Mucosa of rectum (tissue), 2 donors: ENCODE data around the gene MYH8.

Experiments used
- H3K27ac ChIP-seq, 2 donors: one replicate each; pipeline ENCODE4 v1.7.0; 2013; ENCODE audit warnings: inconsistent platforms in 2 of 2, low read depth in 2 of 2, low read length in 2 of 2
- H3K27me3 ChIP-seq, 2 donors: one replicate each; pipeline ENCODE4 v1.7.0; 2013; ENCODE audit warnings: low read length in 2 of 2; ENCODE audit not compliant: control insufficient read depth in 2 of 2, insufficient read depth in 2 of 2
- H3K36me3 ChIP-seq, 2 donors: one replicate each; pipeline ENCODE4 v1.7.0; 2013; ENCODE audit warnings: low read length in 2 of 2; ENCODE audit not compliant: control insufficient read depth in 2 of 2, insufficient read depth in 2 of 2
- H3K4me1 ChIP-seq, 2 donors: one replicate each; pipeline ENCODE4 v1.7.0; 2013; ENCODE audit warnings: low read length in 2 of 2, mild to moderate bottlenecking in 1 of 2; ENCODE audit not compliant: control insufficient read depth in 2 of 2, insufficient read depth in 2 of 2
- H3K4me3 ChIP-seq, 2 donors: one replicate each; pipeline ENCODE4 v1.7.0; 2013; ENCODE audit warnings: low read length in 2 of 2
- H3K9ac ChIP-seq, 2 donors: one replicate each; pipeline ENCODE4 v1.7.0; 2013; ENCODE audit warnings: low read length in 2 of 2, low read depth in 1 of 2, mild to moderate bottlenecking in 1 of 2
- H3K9me3 ChIP-seq, 2 donors: one replicate each; pipeline ENCODE4 v1.7.0; 2013; ENCODE audit warnings: low read length in 2 of 2; ENCODE audit not compliant: control insufficient read depth in 2 of 2
- donor health status: healthy.
- donor health status: Normal muscosa, but diverticular disease.

The MYH8 gene

DNA sequence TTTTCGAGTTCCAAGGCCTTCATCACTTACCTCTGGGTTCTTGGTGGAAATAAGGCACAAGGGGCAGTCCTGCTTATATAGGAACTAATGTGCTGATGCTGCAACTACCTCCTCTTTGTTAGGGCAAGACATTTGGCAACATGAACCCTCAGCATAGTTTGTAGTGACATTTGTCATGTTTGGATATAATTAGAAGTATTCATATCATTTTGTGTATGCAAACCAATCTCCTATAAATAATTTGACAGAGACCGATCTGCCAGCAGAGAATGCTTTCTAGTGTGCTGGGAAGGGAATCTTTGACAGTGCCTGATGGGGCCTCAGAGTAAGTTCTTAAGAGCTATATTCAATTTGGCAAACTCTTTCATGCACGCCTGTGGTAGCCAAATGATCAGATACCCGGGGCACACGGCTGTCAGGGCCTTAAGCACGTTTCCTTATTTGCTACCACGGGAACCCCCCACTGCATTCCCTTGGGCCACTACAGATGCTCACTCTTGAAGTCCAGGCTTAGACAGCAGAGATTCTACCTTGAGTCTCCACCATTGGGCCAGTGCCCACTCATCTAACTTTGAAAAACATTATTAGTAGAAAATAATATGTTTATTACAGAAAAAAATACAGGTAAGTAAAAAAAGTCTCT, at the start of gene MYH8:
MYH8 (minus strand) TSS at position 51 of the 643 bp plus-strand sequence. CDS start 1,723 bp downstream, outside the sequence.
- peaks cover 0 to 2% of the 10 kb centered on the region in 2 donors for H3K27me3 ChIP-seq
- no peak within 1 kb of the TSS for H3K4me3 ChIP-seq
- no peaks in the 10 kb centered on the region for H3K9me3 ChIP-seq
- H3K4me1 ChIP-seq, result no peaks in the 10 kb centered on the region
- H3K36me3 ChIP-seq, result no peaks in the 10 kb centered on the region
- no peak within 1 kb of the TSS for H3K27ac ChIP-seq
- H3K9ac ChIP-seq, result no peak within 1 kb of the TSS

DNA sequence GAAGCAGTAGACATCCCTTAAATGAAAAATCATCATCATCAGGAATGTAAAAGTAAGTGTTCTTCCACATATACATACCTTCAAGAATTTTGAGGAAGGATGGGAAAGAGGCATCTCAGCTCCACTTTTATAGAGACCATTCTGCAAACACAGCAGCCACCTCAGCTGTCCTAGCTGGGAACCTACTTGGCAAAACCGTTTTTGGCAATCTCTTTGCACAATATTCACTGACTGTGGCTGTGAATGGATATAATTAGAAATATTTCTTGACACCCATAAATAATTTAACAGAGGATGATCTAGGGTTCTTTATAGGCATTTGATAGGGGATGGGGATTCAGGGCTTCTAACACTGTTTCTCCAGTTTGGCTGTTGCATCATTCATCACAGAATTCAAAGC, 47.7 kb upstream of the MYH8 start, which contains the start of gene MYH4:
MYH4 (minus strand) TSS at position 101 of the 400 bp plus-strand sequence. CDS start 2,814 bp downstream, outside the sequence.
- Histone ChIP-seq H3K9me3 (no peaks in the 10 kb centered on the region), H3K27me3 (no peaks in the 10 kb centered on the region), H3K4me3 (no peak within 1 kb of the TSS), H3K4me1 (no peaks in the 10 kb centered on the region), H3K36me3 (no peaks in the 10 kb centered on the region), H3K27ac (no peak within 1 kb of the TSS), H3K9ac (no peak within 1 kb of the TSS)

DNA sequence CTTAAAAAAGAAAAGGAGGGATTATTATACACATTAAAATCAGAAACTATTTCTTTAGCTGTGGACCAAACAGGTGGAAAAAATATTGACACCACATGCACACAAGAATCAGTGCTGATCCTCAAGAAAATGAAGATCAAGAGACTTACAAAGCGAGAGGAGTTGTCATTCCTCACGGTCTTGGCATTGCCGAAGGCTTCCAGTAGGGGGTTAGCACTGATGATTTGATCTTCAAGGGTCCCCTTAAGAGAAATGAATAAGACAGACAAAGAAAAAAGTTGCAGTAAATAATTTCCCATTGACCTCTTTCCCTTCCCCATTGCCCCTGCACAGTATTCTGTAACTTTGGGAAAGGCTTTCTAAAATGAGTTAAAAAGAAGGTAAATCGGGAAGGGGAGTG, 41.7 kb upstream of the MYH8 start:
- Histone ChIP-seq H3K27ac (no peak overlapping the region), H3K36me3 (no peaks in the 10 kb centered on the region), H3K4me3 (no peak overlapping the region), H3K9me3 (no peaks in the 10 kb centered on the region), H3K4me1 (no peaks in the 10 kb centered on the region), H3K9ac (no peak overlapping the region), H3K27me3 (no peaks in the 10 kb centered on the region)

DNA sequence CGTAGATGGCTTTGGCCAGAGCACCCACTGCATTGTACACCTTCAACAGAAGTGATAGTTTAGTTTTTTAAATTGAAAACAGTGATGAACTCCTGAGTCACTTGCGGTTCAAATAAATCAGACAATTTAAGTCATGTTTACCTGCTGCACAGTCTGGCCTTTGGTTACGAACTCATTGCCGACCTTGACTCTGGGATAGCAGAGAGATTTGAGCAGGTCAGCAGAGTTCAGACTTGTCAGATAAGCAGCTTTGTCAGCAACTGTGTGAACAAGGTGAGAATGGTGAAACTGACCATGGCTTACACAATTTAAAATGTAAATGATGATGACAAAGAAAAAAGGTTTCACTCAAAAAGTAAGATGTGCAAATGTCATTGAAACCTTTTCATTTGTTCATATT, 38.3 kb upstream of the MYH8 start:
- Histone ChIP-seq H3K9ac (no peak overlapping the region), H3K36me3 (no peaks in the 10 kb centered on the region), H3K9me3 (no peaks in the 10 kb centered on the region), H3K27me3 (no peaks in the 10 kb centered on the region), H3K27ac (no peak overlapping the region), H3K4me3 (no peak overlapping the region), H3K4me1 (peaks cover 0 to 2% of the 10 kb centered on the region in 2 donors)

DNA sequence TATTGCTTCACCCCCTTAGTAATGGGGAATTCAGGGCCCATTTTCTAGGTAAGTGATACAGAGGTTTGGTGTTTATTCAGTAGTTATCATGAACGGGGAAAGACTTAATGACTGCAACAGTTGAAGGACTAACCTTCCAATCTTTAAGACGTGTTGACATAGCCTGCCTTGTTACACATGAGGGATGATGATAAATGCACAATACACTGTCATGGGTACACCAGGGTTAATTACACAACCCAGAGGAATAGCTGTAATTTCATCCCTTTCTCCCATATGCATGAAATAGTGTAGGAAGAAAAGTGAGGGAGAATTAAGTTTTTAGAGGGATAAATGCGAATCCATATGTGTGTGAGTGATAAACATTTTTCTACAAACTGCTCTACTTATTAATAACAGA, 37.0 kb upstream of the MYH8 start:
- H3K4me1 ChIP-seq, result peaks cover 0 to 2% of the 10 kb centered on the region in 2 donors
- H3K9me3 ChIP-seq, result no peaks in the 10 kb centered on the region
- H3K36me3 ChIP-seq, result no peaks in the 10 kb centered on the region
- H3K27ac ChIP-seq, result no peak overlapping the region
- H3K27me3 ChIP-seq, result no peaks in the 10 kb centered on the region
- H3K9ac ChIP-seq, result no peak overlapping the region
- H3K4me3 ChIP-seq, result no peak overlapping the region

DNA sequence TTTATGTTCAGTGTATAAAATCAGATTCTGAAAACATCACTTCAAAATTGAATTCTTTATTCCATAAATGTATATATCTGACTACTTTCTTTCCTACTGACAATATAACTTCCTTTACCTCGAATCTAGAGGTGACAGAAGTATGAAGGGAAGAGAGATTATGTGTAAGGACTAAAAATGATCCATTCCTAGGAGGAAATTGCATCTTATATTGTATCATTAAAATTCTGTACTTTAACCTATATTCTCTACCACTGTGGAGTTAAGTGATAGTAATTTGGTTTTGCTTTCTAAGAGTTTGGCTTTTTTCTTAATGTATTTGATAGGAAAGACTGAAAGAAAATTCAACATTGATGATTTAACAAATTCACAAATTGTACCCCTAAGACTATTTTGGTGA, 36.2 kb upstream of the MYH8 start:
- H3K27me3 ChIP-seq, result no peaks in the 10 kb centered on the region
- no peaks in the 10 kb centered on the region for H3K9me3 ChIP-seq
- H3K27ac ChIP-seq, result no peak overlapping the region
- peaks cover 0 to 2% of the 10 kb centered on the region in 2 donors for H3K4me1 ChIP-seq
- no peak overlapping the region for H3K4me3 ChIP-seq
- H3K36me3 ChIP-seq, result no peaks in the 10 kb centered on the region
- no peak overlapping the region for H3K9ac ChIP-seq

DNA sequence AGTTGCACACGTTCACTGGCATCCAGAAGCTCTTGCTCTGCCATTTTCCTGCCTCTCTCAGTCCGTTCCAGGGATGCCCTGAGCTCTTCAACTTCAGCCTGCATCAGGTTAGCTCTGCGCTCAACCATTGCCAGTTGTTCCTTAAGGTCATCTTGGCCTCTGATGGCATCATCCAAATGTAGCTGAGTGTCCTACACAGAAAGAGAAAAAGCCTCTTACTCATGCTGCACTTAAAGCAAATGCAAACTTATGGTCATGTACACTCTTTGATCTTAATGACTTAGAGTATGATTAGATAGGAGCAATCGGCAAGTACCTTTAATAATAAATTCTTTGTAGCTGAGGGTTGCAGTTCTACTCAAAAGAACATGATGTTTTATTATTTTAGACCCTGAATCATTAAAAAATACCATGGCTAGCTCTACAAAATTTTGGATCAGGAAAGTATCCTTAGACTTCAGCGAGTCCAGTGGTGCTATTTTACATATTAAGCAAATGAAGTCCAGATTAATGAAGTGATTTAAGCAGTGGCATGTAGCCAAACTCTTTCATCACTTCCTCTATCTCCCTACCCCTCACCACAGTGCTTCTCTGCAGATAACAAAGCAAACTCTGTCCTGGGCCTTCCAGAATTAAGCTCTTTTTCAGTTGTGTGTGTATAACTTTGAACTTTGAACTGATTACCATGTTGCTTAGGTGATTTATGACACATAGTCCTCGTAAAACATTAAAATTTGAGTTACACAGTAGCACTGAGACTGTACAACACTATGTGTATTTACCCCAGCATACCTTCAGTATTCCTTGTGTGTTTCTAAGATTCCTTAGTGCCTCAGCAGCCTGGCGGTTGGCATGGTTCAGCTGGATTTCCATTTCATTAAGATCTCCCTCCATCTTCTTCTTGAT, 25.5 kb upstream of the MYH8 start:
- H3K4me3 ChIP-seq, result peak overlapping the region; percentile 36 to 48
- peaks cover 2 to 10% of the 10 kb centered on the region in 2 donors for H3K4me1 ChIP-seq
- no peaks in the 10 kb centered on the region for H3K9me3 ChIP-seq
- no peaks in the 10 kb centered on the region for H3K27me3 ChIP-seq
- no peaks in the 10 kb centered on the region for H3K36me3 ChIP-seq
- H3K27ac ChIP-seq, result peak overlapping the region; percentile 30 to 58
- H3K9ac ChIP-seq, result no peak overlapping the region

DNA sequence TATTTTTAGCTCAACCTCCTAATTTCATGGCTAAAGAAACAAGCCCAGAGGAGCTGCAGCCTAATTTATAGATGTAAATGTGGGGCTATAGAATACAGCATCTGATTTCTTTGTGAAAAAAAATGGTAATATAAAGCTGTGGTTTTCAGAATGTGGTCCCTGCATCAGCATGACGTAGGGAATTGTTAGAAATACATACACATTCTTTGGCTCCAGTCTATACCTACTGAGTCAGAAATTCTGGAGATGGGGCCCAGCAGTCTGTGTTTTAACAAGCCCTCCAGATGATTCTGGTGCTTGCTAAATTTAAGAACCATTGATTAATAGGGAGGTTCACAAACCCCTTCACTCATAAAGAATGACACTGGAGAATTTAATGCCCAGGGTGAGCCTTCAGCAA, 18.1 kb upstream of the MYH8 start:
- no peaks in the 10 kb centered on the region for H3K27me3 ChIP-seq
- no peak overlapping the region for H3K4me3 ChIP-seq
- H3K27ac ChIP-seq, result no peak overlapping the region
- H3K9ac ChIP-seq, result no peak overlapping the region
- no peaks in the 10 kb centered on the region for H3K4me1 ChIP-seq
- no peaks in the 10 kb centered on the region for H3K36me3 ChIP-seq
- H3K9me3 ChIP-seq, result no peaks in the 10 kb centered on the region

DNA sequence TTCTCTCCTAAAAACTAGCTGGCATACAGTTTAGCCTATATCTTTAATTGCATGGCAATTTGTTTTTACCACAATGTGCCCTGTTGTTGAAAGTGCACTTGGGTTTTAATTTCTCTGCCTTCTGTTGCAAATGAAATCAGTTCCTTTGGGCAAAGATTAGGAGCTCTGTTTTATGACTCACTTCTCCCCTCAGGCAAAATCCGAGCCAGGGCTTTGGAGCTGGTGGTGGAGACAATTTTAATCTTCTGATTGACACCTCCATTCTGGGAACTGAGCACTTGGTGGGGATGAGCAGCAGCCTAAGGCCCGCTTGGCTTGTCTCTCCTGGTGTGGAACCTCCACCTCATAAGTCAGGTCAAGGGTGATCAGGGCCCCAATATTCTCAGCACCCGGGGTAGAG, 13.3 kb upstream of the MYH8 start:
- Histone ChIP-seq H3K36me3 (no peaks in the 10 kb centered on the region), H3K4me3 (no peak overlapping the region), H3K27ac (no peak overlapping the region), H3K9ac (no peak overlapping the region), H3K9me3 (no peaks in the 10 kb centered on the region), H3K4me1 (no peaks in the 10 kb centered on the region), H3K27me3 (no peaks in the 10 kb centered on the region)

DNA sequence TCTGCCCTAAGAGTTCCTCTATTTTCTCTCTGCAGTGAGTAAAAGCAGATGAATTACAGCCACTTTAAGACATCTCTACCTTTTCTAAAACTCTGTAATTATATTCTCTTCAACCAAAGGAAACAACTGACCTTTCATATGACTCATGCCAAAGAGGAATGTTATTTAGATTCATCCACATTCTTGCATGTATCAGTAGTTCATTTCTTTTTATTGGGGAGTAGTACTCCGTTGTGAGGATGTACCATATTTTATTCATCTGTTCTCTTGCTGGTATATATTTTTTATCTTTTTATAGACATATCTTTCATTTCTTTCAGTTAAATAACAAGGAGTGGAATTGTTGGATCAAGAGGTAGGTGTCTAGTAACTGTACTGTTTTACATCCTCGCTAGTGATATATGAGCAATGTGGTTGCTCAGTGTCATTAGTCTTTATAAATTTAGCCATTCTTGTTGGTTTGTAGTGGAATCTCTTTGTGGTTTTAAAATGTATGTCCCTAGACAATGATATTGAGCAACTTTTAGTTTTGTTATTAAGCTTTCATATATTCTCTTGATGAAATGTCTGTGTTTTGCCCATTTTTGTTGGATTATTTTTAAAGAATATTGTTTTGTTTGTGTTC, 7.8 kb upstream of the MYH8 start:
- Histone ChIP-seq H3K27ac (no peak overlapping the region), H3K36me3 (no peaks in the 10 kb centered on the region), H3K4me1 (no peaks in the 10 kb centered on the region), H3K4me3 (no peak overlapping the region), H3K9me3 (no peaks in the 10 kb centered on the region), H3K27me3 (no peaks in the 10 kb centered on the region), H3K9ac (no peak overlapping the region)
